Mucosa of rectum (tissue), 2 donors: ENCODE data around the gene NFYC.
A peak's percentile ranks its signal among the peaks of the same experiment; 100 is the strongest.

Experiments used
- H3K27ac ChIP-seq, 2 donors: one replicate each; pipeline ENCODE4 v1.7.0; 2013; ENCODE audit warnings: inconsistent platforms in 2 of 2, low read depth in 2 of 2, low read length in 2 of 2
- H3K27me3 ChIP-seq, 2 donors: one replicate each; pipeline ENCODE4 v1.7.0; 2013; ENCODE audit warnings: low read length in 2 of 2; ENCODE audit not compliant: control insufficient read depth in 2 of 2, insufficient read depth in 2 of 2
- H3K36me3 ChIP-seq, 2 donors: one replicate each; pipeline ENCODE4 v1.7.0; 2013; ENCODE audit warnings: low read length in 2 of 2; ENCODE audit not compliant: control insufficient read depth in 2 of 2, insufficient read depth in 2 of 2
- H3K4me1 ChIP-seq, 2 donors: one replicate each; pipeline ENCODE4 v1.7.0; 2013; ENCODE audit warnings: low read length in 2 of 2, mild to moderate bottlenecking in 1 of 2; ENCODE audit not compliant: control insufficient read depth in 2 of 2, insufficient read depth in 2 of 2
- H3K4me3 ChIP-seq, 2 donors: one replicate each; pipeline ENCODE4 v1.7.0; 2013; ENCODE audit warnings: low read length in 2 of 2
- H3K9ac ChIP-seq, 2 donors: one replicate each; pipeline ENCODE4 v1.7.0; 2013; ENCODE audit warnings: low read length in 2 of 2, low read depth in 1 of 2, mild to moderate bottlenecking in 1 of 2
- H3K9me3 ChIP-seq, 2 donors: one replicate each; pipeline ENCODE4 v1.7.0; 2013; ENCODE audit warnings: low read length in 2 of 2; ENCODE audit not compliant: control insufficient read depth in 2 of 2
- donor health status: healthy.
- donor health status: Normal muscosa, but diverticular disease.

Gene NFYC

DNA sequence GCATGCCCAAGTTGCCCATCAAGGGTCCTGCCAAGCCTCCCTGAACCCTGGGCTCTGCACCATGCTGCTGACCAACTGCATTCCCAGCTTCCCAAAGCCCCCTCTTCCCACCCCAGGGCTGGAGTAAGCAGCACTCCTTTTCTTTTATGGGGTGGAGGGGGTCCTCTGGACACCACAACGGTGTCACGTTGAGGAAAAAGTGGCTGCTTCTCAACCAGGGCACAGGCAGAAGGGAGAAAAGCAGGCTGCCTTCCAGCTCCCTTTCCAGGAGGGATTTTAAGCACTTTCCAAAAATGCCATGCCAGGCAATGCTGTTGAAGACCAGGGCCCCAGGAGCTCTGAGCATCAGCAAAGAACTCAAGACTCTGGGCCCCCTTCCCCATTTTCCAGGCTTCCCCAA is 26.7 kb upstream of the NFYC start:
- H3K9me3 ChIP-seq: no peaks in the 10 kb centered on the region
- peaks cover 0 to 4% of the 10 kb centered on the region in 2 donors for H3K36me3 ChIP-seq
- no peak overlapping the region for H3K27ac ChIP-seq
- H3K4me1 ChIP-seq: peaks cover 3 to 12% of the 10 kb centered on the region in 2 donors
- H3K4me3 ChIP-seq: peak overlapping the region; percentile 27 to 52
- H3K9ac ChIP-seq: peak overlapping the region in 1 of 2 donors; percentile 24
- H3K27me3 ChIP-seq: no peaks in the 10 kb centered on the region

DNA sequence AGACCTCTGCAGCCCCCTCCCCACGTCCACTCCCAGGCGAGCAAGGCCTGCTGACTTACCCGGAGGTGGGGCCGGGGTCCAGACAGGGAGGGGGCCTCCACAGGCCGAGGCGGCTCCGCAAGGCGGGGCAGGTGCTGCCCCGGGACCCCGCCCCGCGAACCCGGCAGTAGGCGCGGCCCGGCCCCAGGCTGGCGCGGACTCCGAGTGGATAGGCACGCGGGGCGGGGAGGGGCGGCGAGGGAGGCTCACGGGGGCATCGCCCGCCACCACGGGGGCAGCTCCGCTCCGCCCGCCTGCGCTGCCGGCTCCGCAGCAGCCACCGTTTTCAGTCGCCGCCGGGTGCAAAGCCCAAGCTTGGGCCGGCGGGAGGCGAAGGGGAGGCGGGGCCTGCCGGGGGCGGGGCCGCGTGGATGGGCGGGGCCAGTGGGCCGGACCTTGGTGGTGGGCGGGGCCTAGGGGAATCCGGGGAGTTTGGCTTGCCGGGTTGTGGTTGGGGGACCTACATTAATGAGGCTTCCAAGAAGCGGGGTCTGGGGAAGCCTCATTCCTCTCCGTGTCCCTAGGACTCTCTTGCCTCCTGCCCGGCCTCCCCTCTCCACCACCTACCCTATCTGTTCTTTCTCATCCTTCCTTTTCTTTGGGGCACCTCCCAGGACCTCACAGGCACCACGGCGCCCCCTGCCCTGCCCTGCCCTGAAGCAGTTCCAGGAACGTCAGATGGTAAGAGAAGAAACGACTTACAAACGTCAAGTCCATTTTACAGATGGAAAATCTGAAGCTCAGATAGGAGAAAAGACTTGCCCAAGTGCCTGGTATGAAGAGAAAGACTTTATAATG is 26.0 kb upstream of the NFYC start, which contains the start of gene RIMS3:
Gene RIMS3 (minus strand): TSS at position 348 of the 837 bp plus-strand sequence. CDS start 23,757 bp downstream, outside the sequence.
- Histone ChIP-seq H3K27ac (peak within 1 kb of the TSS in 1 of 2 donors; percentile 5), H3K4me3 (peak within 1 kb of the TSS; percentile 63 to 75), H3K36me3 (peaks cover 0 to 4% of the 10 kb centered on the region in 2 donors), H3K27me3 (no peaks in the 10 kb centered on the region), H3K9ac (peak within 1 kb of the TSS; percentile 26 to 62), H3K9me3 (no peaks in the 10 kb centered on the region), H3K4me1 (peaks cover 3 to 12% of the 10 kb centered on the region in 2 donors)

DNA sequence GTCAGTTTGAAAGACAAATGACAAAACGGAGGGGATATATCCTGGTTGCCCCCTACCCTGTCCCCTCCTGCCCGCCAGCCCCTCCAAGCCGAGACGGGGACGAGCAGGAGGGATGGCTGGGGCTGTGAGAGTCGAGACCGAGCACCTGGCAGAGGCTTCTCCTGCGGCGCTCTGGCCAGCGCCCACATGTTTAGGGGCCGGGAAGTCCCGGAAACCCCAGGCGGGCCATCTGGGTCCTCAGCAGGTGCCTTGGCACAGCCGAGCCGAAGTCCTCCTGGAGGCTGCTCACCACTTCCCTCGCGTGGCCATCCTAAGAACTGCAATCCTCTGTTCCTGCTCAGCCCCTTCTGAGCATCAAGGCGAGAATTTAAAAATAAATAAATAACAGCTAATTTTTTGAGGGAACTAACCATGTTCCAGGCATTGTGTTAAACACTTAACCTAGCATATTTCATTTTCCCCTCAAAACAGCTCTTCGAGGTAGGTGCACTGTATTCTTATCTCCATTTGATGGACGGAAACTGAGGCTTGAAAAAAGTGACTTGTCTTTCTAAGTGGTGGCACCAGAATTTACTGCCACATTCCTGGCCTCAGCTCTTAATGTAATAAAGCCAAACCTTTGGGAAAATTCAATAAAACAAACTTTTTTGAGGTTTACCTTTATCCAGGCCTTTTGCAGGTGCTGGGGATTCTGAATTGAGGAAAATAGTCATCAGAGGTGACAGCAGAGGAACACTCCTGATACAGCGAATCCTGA is 22.6 kb upstream of the NFYC start:
- Histone ChIP-seq H3K4me3 (peak overlapping the region; percentile 5 to 45), H3K9me3 (no peaks in the 10 kb centered on the region), H3K4me1 (peaks cover 0 to 12% of the 10 kb centered on the region in 2 donors), H3K9ac (peak overlapping the region in 1 of 2 donors; percentile 62), H3K36me3 (no peaks in the 10 kb centered on the region), H3K27me3 (no peaks in the 10 kb centered on the region), H3K27ac (no peak overlapping the region)

DNA sequence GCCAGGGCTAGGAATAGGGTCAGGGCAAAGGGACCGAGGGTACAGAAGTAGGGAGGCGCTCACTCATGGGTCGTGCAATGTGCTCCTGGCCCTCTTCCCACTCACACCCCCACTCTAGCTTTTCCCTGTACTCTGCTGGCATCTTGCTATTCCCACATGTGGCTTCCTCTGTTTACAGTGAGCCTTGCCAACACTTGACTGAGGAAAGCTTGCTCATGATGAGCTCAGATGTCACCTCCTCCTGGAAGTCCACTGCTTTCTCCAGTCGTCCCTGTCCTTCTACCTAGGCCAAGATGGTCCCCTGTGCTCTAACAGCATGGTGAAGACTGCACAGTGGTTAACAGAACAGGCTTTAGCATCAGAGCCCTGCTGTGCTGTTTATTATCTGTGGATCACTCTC is 18.1 kb upstream of the NFYC start:
- Histone ChIP-seq H3K9me3 (no peaks in the 10 kb centered on the region), H3K27me3 (no peaks in the 10 kb centered on the region), H3K4me3 (no peak overlapping the region), H3K4me1 (peaks cover 0 to 4% of the 10 kb centered on the region in 2 donors), H3K27ac (no peak overlapping the region), H3K36me3 (no peaks in the 10 kb centered on the region), H3K9ac (no peak overlapping the region)

DNA sequence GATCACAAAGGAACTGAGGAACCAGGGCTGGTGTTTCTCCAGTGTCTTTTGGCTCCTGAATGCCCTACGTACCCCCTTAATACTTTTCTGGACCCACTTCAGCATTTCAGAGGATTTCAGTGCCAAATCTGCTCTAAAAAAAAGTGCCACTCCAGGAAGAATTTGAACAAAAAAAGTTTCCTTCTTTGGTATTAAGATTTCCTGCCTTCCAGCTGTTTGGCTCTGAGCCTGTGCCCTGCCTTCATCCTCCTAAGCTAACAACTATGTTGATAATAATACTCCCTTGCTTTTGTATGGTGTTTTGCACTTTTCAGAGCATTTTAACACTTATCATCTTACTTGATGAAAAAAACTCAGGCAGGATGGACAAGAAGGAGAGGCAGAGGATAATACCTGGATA is 15.0 kb upstream of the NFYC start:
- Histone ChIP-seq H3K9me3 (no peaks in the 10 kb centered on the region), H3K9ac (no peak overlapping the region), H3K4me1 (no peaks in the 10 kb centered on the region), H3K36me3 (no peaks in the 10 kb centered on the region), H3K27ac (no peak overlapping the region), H3K27me3 (no peaks in the 10 kb centered on the region), H3K4me3 (no peak overlapping the region)

DNA sequence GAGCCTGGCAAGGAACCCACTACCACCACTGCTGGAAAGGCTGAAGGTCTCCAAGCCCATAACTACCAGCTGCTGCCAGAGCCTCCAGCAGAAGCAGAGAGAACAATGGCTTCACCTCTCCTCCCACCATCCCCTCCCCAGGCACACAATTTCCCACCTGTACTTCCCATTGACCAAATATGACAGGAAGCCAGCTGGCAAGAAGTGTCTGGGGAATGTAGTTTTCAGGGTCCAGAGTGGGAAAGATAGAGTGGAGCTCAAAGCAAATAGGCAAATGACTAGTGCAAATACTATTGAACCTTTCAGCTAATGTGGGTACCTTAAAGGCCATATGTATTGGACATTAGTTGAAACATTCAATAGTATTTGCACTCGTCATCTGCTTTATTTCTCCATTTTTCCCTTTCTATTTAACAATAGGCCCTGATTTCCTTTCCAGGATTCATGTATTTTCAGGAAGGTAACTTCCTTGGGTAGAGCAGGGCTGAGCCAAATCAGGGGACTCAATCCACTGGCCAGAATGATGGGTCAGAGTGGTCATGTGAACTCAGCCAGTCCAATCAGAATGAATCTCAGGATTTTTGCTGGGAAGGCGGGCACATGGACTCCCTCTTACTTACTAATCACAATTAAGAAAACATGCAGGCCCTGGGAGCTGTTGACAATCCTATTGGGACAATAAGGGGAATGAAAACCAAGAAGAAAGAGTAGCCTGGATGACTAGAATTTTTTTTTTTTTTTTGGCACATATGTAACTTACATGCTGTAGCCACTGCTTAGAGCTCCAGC is 12.1 kb upstream of the NFYC start:
- Histone ChIP-seq H3K27me3 (no peaks in the 10 kb centered on the region), H3K4me1 (no peaks in the 10 kb centered on the region), H3K9me3 (no peaks in the 10 kb centered on the region), H3K4me3 (no peak overlapping the region), H3K27ac (no peak overlapping the region), H3K9ac (no peak overlapping the region), H3K36me3 (no peaks in the 10 kb centered on the region)

DNA sequence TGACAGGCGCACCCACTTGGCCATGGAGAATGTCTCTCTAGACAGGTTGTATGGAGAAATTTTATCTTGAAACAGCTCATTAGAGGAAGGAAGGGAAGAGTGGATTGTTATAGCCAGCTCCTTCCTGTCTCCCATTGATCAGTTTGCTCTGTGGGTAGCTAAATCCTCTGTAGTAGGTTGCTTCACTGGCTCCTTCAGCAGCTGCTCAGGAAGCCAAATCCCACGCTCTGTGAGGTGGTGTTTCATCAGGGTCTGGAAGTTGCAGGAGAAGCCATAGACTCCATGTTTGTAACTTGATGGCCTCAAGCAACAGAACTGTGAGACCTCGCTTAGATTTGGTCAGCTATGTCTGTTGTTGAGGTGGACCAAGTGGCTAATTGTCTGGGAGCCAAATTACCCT is 6.8 kb upstream of the NFYC start:
- Histone ChIP-seq H3K4me1 (no peaks in the 10 kb centered on the region), H3K9ac (no peak overlapping the region), H3K36me3 (no peaks in the 10 kb centered on the region), H3K4me3 (no peak overlapping the region), H3K9me3 (no peaks in the 10 kb centered on the region), H3K27me3 (no peaks in the 10 kb centered on the region), H3K27ac (no peak overlapping the region)

DNA sequence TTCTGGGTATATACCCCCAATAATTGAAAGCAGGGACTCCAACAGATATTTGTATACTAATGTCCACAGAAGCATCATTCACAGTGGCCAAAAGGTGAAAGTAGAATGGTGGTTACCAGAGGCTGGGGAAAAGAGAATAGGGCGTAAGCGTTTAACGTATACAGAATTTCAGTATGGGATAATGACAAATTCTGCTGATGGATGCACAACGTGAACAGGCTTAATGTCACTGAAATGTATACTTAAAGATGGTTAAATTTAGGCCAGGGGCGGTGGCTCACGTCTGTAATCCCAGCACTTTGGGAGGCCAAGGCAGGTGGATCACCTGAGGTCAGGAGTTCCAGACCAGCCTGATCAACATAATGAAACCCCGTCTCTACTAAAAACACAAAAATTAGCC is 4.4 kb upstream of the NFYC start:
- Histone ChIP-seq H3K9ac (no peak overlapping the region), H3K27ac (no peak overlapping the region), H3K9me3 (no peaks in the 10 kb centered on the region)

DNA sequence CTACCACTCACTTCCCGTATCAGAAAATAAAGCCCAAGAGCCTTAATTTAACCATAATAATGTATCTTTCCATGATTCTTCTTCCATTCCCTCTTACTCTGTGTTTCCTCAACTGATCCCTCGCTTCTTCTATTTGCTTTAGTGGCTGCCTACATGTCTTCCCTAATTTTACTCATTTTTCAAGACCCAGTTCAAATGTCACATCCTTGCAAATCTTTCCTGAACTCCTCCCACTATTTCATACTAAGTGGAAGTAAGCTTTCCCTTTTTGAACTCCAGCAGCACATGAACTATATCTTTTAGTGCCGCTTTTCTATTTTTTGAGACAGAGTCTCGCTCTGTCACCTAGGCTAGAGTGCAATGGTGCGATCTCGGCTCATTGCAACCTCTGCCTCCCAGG is 3.8 kb upstream of the NFYC start:
- Histone ChIP-seq H3K27ac (no peak overlapping the region), H3K4me1 (peaks cover 10 to 11% of the 10 kb centered on the region in 2 donors), H3K27me3 (no peaks in the 10 kb centered on the region), H3K9me3 (no peaks in the 10 kb centered on the region), H3K36me3 (no peaks in the 10 kb centered on the region), H3K4me3 (no peak overlapping the region), H3K9ac (no peak overlapping the region)

More for the DNA sequence above, 4.4 kb upstream of the NFYC start:
- Histone ChIP-seq H3K4me1 (peaks cover 4 to 5% of the 10 kb centered on the region in 2 donors), H3K4me3 (no peak overlapping the region), H3K36me3 (no peaks in the 10 kb centered on the region), H3K27me3 (no peaks in the 10 kb centered on the region)
